NCI-H1417 treated with DMSO at 0.1 percent for 48 hours (cell line): ENCODE data around the gene LRRC45.

Experiments used
- DNase-seq: peaks from one replicate; lab custom pipeline; 2025; lab: John Stamatoyannopoulos, UW

The LRRC45 gene

DNA sequence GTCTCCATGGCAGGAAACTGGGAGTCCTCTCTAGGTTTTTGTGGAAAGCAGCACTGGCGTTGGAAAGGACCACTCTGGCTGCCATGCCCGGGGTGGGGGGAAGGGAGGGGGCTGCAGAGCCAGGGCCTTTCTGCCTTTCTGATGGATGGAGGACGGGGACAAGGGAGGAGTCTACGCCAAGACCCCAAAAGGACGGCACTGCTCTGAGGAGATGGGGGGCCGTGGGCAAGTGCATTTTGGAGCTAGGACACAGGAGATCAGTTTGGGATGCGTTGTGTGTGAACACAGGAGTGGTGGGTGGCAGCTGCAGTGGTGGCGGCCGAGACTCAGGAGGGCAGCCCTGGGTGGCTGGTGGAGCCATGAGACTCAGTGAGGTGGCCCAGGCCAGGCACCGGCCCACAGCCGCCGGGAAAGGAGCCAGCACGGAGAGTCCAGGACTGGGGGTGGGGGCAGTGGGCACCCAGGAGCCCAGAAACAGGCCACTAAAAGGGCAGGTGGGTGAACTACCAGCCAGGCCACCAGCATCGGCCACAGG lies 2.5 kb upstream of the LRRC45 start:
- DNase-seq, result no peak

DNA sequence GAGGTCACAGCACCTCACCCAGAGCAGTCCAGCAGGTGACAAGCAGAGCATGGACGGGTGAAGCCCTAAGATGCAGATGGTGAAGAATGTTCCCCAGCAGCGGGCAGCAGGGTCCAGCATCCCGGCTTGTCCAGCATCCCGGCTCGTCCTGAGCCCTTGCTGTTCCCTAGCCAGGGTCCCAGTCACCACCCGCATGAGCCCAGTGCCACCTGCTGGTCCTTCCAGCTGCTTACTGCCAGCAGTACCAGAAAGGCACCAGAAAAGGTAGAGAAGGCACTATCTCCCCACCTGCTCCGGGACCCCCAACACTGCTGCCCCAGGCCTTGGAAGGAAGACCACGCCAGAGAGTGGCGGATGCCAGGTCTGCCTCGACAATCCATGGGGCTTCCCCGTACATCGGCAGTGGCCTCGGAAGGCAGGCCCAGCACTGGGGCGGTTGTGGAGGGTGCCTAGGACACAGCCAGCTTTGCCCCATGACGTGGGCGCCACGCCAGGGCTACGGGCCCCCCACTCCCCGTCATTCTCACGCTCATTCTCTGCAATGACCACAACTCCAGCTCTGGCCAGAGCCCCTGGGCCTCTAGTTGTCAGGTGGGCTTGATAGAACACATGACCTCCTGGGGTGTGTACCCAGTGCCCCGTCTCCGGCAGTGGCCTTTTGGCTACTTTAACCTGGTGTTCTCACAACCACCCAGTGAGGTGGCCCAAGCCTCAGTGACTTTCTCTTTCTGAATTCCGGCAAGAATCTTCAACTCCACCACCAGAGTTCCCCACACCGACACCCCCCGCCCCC lies 1.8 kb upstream of the LRRC45 start:
- no peak for DNase-seq

DNA sequence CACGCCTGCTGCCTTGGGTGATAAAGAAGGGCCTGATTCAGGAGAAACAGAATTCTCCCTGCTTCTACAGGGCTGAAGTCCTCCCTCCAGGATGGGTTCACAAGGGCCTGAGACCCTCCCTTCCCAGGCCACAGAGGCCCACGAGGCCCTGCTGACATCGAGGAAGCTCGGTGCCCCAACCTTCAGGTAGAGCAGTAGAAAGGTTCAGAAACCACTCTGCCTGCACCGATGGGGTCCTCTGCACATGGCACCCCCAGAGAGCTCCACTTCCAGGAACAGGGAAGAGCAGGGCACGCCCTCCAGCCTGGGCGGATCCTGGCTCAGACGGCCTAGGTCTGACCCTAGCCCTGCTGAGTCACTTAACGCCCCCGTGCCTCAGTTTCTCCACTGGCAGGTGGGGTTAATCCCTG lies 1.2 kb upstream of the LRRC45 start:
- no peak for DNase-seq

DNA sequence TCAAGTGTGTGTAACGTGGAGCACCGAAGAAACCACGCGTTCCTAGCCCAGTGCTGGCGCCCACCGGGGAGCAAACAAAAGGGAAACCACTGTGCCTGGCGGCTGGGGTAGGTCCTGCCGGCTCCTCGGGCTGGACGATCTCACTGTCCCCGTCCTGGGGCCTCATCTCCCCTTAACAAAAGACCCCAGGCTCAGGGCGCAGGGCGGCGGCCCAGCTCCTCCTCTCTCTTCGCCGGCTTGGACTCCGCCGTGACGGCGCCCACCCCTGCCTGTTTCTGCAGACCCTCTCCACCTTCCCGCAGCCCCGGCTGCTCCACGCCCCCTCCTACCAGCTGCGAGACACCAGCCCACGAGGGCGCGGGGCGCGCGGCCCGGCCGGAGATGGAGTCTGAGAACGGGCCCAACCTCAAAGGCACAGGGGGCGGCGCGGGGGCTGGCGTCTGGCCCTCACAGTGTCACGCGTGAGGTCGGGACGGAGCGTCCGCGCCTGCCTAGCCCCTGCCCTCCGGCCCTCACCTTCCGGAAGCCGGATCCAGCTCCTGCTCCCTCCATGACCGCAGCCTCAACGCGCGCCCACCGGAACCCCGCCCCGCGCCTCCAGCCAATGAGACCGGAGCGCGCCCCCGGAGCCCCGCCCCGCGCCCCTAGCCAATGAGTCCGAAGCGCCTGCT lies 660 bp upstream of the LRRC45 start, which contains the start of gene CENPX:
Gene CENPX, minus strand, starts transcription at position 569 of the 671 bp plus-strand sequence. Its CDS starts 17 bp downstream, at position 552.
- no peak for DNase-seq

DNA sequence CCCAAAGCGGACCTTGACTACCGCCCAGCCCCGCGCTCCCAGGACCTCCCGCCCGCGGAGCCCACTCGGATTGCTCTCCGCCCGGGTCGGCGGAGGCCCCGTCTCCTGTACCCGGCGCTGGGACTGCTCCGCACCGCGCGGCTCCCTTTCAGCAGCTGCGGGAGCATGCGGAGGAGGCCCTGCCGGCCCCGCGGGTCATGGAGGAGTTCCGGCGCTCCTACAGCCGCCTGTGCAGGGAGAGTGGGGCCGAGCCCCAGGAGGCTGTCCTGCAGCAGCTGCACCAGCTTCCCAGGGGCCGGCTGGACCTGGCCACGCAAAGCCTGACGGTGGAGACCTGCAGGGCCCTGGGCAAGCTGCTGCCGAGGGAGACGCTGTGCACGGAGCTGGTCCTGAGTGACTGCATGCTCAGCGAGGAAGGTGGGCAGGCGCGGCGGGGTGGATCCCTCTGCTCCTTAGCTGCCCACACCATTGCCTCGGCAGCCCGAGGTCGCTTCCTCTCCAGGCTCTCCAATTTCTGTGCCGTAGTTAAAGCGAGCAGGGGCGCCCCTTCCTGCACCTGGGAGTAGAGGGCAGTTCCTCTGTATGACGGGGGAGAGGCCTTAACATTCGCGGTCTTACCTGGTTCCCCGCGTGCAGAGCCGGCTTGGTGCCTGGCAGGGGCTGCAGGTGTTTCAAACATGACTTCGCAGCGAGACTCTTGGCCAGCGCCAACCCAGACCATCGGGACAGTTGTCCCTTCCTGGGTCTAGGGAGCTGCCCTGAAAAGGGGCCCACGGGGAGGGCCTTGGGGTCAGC lies 539 bp downstream of the LRRC45 start:
- DNase-seq, result no peak

DNA sequence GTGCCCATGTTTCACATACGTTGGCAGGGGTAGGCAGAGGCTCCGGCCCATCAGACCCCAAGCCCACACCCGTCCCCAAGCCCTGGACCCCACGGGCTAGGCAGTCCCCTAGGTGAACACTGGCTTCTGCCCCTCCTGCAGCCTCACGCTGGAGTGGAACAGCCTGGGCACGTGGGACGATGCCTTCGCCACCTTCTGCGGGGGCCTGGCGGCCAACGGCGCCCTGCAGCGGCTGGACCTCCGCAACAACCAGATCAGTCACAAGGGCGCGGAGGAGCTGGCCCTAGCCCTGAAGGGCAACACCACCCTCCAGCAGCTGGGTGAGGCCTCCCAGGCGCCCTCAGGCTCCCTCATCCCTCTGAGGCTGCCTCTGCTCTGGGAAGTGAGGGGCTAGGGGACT lies 1.8 kb downstream of the LRRC45 start:
- no peak for DNase-seq

DNA sequence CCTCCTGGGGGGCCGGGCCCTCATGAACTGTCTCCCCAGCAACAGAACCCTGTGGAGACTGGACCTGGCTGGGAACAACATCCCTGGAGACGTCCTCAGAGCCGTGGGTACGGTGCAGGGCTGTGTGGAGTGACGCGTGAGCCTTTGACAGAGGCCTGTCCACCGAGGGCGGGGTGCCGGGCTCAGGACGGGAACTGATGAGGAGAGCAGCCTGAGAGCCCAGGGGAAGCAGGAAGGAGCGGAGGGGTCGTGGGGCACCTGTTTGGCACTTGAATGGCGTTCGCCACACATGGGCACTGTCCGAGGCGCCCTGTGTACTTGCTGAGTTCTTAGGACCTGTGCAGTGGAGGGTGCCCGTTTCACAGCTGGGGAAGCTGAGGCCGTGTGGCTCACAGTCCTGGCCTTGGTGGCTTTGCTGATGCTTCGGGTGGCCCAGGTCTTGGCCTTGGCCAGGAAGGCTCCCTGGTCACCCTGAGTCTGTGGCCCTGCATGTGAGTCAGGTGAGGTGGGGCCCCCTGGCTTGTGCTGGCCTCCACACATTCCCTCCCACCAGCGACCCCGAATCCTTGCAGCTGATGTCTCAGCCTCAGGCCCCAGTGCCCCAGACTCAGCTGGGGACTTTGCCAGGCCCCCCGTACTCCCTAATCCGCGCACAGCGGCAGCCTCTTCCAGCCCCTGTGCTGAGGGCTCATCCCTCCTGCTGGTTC lies 2.4 kb downstream of the LRRC45 start:
- no peak for DNase-seq

DNA sequence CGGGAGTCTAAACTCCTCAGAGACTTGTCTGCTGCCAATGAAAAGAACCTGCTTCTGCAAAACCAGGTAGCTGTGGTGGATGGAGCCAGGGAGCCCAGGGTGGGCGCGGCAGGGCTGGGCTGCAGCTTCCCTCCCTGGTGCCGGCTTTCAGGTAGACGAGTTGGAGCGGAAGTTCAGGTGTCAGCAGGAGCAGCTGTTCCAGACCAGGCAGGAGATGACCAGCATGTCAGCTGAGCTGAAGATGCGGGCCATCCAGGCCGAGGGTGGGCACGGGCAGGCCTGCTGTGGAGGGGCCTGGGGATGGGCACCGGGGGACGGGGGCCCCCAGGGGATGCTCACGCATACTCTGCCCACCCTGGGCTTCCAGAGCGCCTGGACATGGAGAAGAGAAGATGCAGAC lies 5.1 kb downstream of the LRRC45 start:
- DNase-seq, result no peak

DNA sequence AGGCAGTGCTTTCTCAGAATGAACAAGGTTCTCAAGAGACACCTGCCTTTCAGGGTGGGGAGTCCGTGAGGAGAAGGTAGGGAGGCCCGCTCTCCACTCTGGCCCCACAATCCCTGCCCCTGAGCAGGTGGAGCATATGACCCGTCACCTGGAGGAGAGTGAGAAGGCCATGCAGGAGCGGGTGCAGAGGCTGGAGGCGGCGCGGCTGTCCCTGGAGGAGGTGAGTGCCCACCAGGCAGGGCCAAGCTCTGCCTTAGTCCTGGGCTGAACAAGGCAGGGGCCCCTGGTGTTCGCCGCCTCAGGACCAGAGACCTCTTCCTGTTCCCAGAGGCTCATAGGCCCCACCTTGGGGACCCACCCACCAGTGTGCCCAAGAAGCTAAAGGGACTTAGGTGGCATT lies 5.9 kb downstream of the LRRC45 start:
- DNase-seq, result no peak

DNA sequence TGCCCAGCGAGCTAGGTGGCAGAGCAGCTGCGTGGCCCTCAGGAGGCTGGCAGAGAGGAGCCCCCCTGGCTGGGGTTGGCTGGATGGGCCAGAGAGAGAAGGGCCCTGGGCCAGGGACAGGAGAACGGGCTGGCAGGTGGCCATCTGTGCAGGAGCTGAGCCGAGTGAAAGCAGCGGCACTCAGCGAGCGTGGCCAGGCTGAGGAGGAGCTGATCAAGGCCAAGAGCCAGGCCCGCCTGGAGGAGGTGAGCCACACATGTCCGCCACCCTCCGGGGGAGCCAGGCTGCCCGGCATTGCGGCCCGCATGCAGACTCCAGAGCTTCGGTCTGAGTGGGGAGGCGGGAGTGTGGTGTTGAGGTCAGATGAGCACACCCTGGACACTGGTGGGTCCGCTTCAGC lies 6.3 kb downstream of the LRRC45 start:
- DNase-seq, result no peak

DNA sequence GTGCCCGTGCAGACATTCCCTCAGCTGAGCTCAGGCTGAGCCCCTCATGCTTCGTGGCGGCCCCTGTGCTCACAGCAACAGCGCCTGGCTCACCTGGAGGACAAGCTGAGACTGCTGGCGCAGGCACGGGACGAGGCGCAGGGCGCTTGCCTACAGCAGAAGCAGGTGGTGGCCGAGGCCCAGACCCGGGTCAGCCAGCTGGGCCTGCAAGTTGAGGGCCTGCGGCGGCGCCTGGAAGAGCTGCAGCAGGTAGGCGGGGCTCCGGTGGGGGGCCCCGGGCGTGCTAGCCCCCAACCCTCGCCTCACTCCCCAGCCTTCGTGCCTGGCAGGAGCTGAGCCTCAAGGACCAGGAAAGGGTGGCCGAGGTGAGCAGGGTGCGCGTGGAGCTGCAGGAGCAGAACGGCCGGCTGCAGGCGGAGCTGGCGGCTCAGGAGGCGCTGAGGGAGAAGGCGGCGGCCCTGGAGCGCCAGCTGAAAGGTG lies 6.9 kb downstream of the LRRC45 start:
- DNase-seq, result no peak

DNA sequence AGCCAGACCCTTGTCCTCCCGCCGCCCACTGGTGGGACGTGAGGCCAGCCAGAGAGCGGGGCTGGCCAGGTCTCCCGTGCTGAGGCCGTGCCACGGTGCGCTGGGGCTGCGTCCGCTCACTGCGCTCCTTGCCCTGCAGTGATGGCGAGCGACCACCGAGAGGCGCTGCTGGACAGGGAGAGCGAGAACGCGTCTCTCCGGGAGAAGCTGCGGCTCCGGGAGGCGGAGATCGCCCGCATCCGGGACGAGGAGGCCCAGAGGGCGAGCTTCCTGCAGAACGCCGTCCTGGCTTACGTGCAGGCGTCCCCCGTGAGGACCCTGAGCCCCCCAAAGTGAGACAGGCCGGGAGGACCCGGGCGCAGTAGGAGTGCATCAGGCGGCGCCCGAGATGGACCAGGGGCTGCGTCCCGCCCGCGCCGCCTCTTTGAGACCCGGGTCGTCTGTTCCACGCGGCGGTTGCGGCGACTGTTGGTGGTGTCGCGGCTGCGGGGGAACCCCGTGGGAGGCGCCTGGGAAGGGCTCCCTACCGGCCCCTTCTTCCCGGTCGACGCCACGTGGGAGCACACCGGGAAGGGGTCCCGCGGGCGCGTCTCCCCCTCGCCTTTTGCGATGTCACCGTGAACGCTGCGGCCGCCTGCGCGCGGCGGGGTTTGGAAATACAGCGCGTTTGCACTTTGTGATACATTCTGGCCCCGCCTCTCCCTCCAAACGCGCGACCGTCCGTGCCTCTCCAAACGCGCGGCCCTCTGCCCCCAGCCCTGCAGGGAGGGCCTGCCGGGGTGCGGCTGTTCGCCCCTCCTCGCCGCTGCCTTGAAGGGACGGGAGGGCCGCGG lies 7.6 kb downstream of the LRRC45 start:
- DNase-seq, result no peak

DNA sequence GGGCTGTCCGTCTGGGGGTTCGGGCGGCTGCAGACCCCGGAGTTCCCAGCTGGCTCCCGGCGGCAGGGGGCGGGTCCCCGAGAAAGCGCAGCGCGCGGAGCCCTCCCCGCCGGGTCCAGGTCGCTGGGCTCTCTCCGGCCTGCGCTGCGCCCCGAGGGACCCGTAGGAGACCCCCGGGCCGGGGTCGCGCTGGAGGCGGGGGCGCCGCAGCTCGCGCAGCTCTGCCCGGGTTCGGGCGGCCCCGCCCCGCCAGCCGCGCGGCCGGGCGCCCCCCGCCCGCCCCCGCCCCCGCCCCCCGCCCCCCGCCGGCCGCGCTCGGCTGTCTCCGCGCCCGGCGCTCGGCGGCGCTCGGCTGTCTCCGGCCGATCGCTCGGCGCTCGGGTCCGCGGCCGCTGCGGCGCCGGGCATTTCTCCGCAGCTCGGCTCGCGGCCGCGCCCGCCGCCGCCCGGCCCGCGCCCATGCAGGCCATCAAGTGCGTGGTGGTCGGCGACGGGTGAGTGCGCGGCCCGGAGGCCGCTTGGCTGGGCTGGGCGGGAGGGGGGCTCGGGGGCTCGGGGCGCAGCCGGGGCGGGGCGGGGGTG lies 8.3 kb downstream of the LRRC45 start, which contains the start of gene RAC3:
Gene RAC3, plus strand, starts transcription at position 376 of the 582 bp plus-strand sequence. Its CDS starts 84 bp downstream, at position 460.
- no peak for DNase-seq

DNA sequence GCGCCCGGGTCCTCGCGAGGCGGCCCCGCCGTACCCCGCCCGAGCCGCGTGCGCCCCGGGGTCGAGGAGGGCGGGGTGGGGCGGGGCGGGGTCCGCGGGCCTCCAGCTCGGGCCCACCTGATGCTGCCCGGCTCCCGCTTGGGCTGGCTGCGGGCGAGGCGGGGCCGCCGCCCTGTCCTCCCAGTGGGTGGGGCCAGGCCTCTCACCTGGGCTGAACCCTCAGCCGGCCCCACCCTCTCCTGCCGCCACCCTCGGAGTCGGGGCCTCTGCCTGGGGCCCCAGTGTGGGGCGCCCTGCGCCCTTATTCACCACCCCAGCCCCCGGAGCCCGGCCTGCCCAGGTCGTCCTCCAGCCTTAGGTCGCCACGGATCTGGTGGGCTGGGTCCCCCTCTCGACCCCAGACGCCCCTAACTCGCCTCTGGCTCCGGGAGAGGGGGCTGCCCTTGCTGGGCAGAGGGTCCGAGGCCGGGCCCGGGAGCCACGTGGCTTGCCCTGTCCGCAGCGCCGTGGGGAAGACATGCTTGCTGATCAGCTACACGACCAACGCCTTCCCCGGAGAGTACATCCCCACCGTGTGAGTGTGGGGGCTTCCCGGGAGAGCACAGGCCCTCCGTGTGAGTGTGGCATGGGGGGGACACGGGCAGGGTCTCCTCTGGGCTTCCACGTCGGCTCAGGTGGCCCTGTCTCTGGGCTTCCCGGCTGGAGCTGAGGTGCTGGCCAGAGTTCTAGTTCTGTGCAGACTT lies 9.0 kb downstream of the LRRC45 start:
- DNase-seq, result no peak

DNA sequence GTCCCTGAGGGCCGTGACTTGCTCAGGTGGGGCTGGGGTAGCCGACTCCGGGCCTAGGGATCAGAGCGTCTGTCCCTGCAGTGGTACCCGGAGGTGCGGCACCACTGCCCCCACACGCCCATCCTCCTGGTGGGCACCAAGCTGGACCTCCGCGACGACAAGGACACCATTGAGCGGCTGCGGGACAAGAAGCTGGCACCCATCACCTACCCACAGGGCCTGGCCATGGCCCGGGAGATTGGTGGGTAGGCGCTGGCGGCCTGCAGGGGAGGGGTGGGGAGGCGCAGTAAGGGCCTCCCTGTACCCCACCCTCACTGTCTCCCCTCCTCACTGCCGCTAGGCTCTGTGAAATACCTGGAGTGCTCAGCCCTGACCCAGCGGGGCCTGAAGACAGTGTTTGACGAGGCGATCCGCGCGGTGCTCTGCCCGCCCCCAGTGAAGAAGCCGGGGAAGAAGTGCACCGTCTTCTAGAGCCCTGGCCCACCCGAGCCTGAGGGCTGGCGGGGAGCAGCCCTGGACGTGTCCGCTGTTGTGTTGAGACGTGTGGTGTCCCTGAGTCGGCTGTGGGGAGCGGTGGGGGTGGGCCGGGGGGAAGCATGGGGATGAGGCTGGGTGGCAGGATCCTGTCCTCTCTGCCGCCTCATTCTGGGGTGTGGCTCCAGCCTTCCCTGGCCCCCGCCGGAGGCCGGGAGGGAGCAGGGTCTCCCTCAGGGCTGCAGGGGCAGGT lies 10.4 kb downstream of the LRRC45 start:
- no peak for DNase-seq

DNA sequence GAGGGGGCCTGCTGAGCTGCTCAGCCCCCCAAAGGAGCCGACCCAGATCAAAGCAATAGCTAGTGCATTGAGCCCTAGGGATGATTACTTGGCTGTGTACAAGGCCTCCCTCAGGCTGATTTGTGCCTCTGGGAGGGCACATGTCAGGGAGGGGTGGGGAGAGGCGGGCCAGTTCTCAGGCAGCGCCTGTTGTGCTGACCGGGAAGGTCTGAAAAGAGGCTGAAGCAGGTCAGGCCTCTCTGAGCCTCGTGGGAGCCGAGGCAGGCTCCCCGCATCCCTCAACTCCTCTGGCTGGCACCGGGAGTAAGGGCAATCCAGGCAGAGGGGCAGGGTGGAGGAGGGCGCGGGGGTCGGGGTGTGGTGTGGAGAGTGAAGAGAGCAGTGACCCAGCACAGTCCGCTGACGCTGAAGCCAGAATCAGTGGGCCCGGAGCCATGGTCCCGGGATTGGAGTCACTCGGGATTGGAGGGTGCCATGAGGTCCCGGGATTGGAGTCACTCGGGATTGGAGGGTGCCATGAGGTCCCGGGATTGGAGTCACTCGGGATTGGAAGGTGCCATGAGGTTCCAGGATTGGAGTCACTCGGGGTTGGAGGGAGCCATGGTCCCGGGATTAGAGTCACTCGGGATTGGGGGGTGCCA lies 11.4 kb downstream of the LRRC45 start:
- no peak for DNase-seq

DNA sequence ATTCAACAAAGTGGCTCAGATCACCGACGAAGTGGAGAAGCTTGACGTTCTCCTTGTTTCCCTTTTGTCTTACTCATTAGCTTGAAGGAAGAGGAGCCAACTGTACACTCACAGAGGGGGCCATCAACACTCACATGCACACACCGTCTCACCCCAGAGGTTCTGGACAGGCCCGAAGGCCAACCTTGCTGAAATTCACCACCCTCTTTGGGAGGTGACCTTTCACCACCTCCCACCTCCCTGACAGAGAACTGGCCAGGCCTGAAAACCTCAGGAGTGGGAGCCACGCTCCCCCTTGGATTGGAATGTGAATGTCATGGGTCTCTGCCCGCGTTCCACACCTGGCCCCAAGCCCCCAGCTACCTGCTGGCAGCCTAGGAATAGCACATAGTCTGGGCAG lies 12.4 kb downstream of the LRRC45 start:
- DNase-seq, result no peak

DNA sequence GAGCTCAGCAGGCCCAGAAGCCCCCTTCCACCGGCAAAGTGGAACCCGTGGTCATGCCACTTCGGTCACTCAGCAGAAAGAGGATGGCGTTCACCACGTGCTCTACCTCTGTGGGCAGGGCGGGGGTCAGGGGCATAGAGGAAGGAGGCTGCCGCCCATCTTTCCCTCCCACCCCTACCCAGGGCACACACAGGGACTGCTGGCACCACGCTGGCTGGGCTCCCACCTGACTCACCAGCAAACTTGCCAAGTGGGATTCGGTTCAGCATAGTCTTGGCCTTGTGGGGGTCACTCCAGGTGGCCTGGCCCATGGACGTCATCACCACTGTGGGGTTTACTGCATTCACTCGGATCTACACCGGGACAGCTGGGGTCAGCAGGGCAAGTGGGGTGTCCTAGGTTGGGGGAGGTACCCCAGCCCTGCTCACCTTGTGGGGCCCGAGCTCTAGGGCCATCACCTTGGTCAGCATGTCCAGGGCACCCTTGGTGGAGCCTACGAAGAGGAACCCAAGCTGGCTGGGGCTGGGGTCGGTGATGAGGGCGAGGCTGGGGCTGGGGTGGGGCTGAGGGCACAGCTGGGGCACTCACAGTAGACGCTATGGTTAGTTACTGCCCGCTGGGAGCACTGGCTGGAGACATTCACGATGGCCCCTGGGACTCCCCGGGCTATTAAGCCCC lies 13.0 kb downstream of the LRRC45 start:
- no peak for DNase-seq
